ENCODE data around the gene NBAS. TPM values are rescaled to one million over a fixed set of nuclear protein-coding genes. Genes with fewer than 3 reads are reported as not detected.

Gene NBAS
- total RNA-seq, 1 donor from 2014 or later, result 29.7 TPM

- Histone ChIP-seq H3K4me1 (no peaks in the 10 kb centered on the region), H3K27me3 (no peaks in the 10 kb centered on the region), H3K27ac (no peak overlapping the region), H3K4me3 (no peak overlapping the region), H3K36me3 (no peaks in the 10 kb centered on the region), H3K9me3 (no peaks in the 10 kb centered on the region)
- no peak for TF ChIP-seq CTCF (IDR thresholded peaks at IDR 0.05)
- TF ChIP-seq POLR2A (IDR thresholded peaks at IDR 0.05), result no peak
- TF ChIP-seq POLR2AphosphoS5 (IDR thresholded peaks at IDR 0.05; ENCODE audit: insufficient read depth in 1 of 2, low read depth in 1 of 2), result no peak
- no peak for DNase-seq (ENCODE audit: extremely low spot score in 2 of 2)
- intact Hi-C loops (cut with DNase I), result no loop called here
These were observed 360.1 kb downstream of the NBAS start for GRCh38 chr2:15201009-15201408.

GRCh38 chr2:15200581-15200980, 360.6 kb downstream of the NBAS start:
- H3K27ac ChIP-seq, result no peak overlapping the region
- no peak for TF ChIP-seq POLR2AphosphoS5 (IDR thresholded peaks at IDR 0.05; ENCODE audit: insufficient read depth in 1 of 2, low read depth in 1 of 2)
- TF ChIP-seq POLR2A (IDR thresholded peaks at IDR 0.05), result no peak
- no peak for TF ChIP-seq CTCF (IDR thresholded peaks at IDR 0.05)
- intact Hi-C loops (cut with DNase I), result no loop called here
- DNase-seq (ENCODE audit: extremely low spot score in 2 of 2), result no peak
- H3K4me3 ChIP-seq, result no peak overlapping the region
- no peaks in the 10 kb centered on the region for H3K36me3 ChIP-seq
- H3K27me3 ChIP-seq, result no peaks in the 10 kb centered on the region
- H3K9me3 ChIP-seq, result no peaks in the 10 kb centered on the region
- no peaks in the 10 kb centered on the region for H3K4me1 ChIP-seq

GRCh38 chr2:15198051-15198450, 363.1 kb downstream of the NBAS start:
- TF ChIP-seq CTCF (IDR thresholded peaks at IDR 0.05) (no peak), POLR2AphosphoS5 (IDR thresholded peaks at IDR 0.05; ENCODE audit: insufficient read depth in 1 of 2, low read depth in 1 of 2) (no peak), POLR2A (IDR thresholded peaks at IDR 0.05) (no peak)
- H3K36me3 ChIP-seq, result no peaks in the 10 kb centered on the region
- H3K9me3 ChIP-seq, result no peaks in the 10 kb centered on the region

GRCh38 chr2:15195813-15196212, 365.3 kb downstream of the NBAS start:
- intact Hi-C loops (cut with DNase I), result no loop called here
- TF ChIP-seq POLR2A (IDR thresholded peaks at IDR 0.05), result no peak
- no peak for TF ChIP-seq CTCF (IDR thresholded peaks at IDR 0.05)
- no peak for TF ChIP-seq POLR2AphosphoS5 (IDR thresholded peaks at IDR 0.05; ENCODE audit: insufficient read depth in 1 of 2, low read depth in 1 of 2)
- H3K36me3 ChIP-seq, result no peaks in the 10 kb centered on the region
- H3K4me3 ChIP-seq, result no peak overlapping the region
- DNase-seq (ENCODE audit: extremely low spot score in 2 of 2), result no peak
- H3K4me1 ChIP-seq, result no peaks in the 10 kb centered on the region
- H3K27ac ChIP-seq, result no peak overlapping the region
- no peaks in the 10 kb centered on the region for H3K9me3 ChIP-seq
- no peaks in the 10 kb centered on the region for H3K27me3 ChIP-seq

More at GRCh38 chr2:15198051-15198450, 363.1 kb downstream of the NBAS start:
- Histone ChIP-seq H3K27me3 (no peaks in the 10 kb centered on the region), H3K27ac (no peak overlapping the region), H3K4me3 (no peak overlapping the region), H3K4me1 (no peaks in the 10 kb centered on the region)
- intact Hi-C loops (cut with DNase I), result no loop called here
- no peak for DNase-seq (ENCODE audit: extremely low spot score in 2 of 2)

GRCh38 chr2:15191789-15192188, 369.3 kb downstream of the NBAS start:
- Histone ChIP-seq H3K4me1 (no peaks in the 10 kb centered on the region), H3K36me3 (peaks cover 0 to 6% of the 10 kb centered on the region in 2 donors), H3K4me3 (no peak overlapping the region), H3K27ac (no peak overlapping the region), H3K9me3 (no peaks in the 10 kb centered on the region), H3K27me3 (no peaks in the 10 kb centered on the region)
- intact Hi-C loops (cut with DNase I), result no loop called here
- TF ChIP-seq POLR2A (IDR thresholded peaks at IDR 0.05) (no peak), CTCF (IDR thresholded peaks at IDR 0.05) (no peak), POLR2AphosphoS5 (IDR thresholded peaks at IDR 0.05; ENCODE audit: insufficient read depth in 1 of 2, low read depth in 1 of 2) (no peak)
- no peak for DNase-seq (ENCODE audit: extremely low spot score in 2 of 2)
